SHP77 treated with DMSO at 0.1 percent for 48 hours (cell line): Measurements from ENCODE around the gene FNDC3A.

Experiments used
- DNase-seq: peaks from one replicate; lab custom pipeline; 2025; lab: John Stamatoyannopoulos, UW

Gene FNDC3A

GRCh38 chr13:49220036-49220855 is 244.5 kb downstream of the FNDC3A start, which contains the start of gene MLNR:
MLNR (plus strand) TSS chr13:49220338; CDS start chr13:49220338, 0 bp downstream.
- no peak for DNase-seq

GRCh38 chr13:49220856-49221589 is 245.3 kb downstream of the FNDC3A start:
- DNase-seq = no peak

- DNase-seq = no peak
Observed at GRCh38 chr13:49221590-49221965, 245.9 kb downstream of the FNDC3A start.

- no peak for DNase-seq
Observed at GRCh38 chr13:49225223-49226042, 249.7 kb downstream of the FNDC3A start.

- DNase-seq = no peak
Observed at GRCh38 chr13:49226613-49227012, 250.9 kb downstream of the FNDC3A start.

GRCh38 chr13:49234741-49235140 is 259.0 kb downstream of the FNDC3A start:
- no peak for DNase-seq

- no peak for DNase-seq
Observed at GRCh38 chr13:49235856-49236431, 260.2 kb downstream of the FNDC3A start.

GRCh38 chr13:49238621-49239020 is 262.9 kb downstream of the FNDC3A start:
- no peak for DNase-seq

GRCh38 chr13:49240017-49240416 is 264.3 kb downstream of the FNDC3A start:
- DNase-seq = no peak

GRCh38 chr13:49241296-49241695 is 265.6 kb downstream of the FNDC3A start:
- no peak for DNase-seq

- no peak for DNase-seq
Observed at GRCh38 chr13:49245101-49245500, 269.4 kb downstream of the FNDC3A start.

GRCh38 chr13:49246850-49247642 is 271.3 kb downstream of the FNDC3A start:
- DNase-seq = no peak

GRCh38 chr13:49247643-49248621 is 272.2 kb downstream of the FNDC3A start, which contains the start of gene CDADC1:
CDADC1 (plus strand) TSS chr13:49247925; CDS start chr13:49248038, 113 bp downstream.
- DNase-seq = peak; percentile 69

GRCh38 chr13:49248622-49249002 is 272.9 kb downstream of the FNDC3A start:
- DNase-seq = no peak

- no peak for DNase-seq
Observed at GRCh38 chr13:49251326-49251725, 275.6 kb downstream of the FNDC3A start.

GRCh38 chr13:49253310-49253709 is 277.6 kb downstream of the FNDC3A start:
- no peak for DNase-seq

GRCh38 chr13:49254007-49254406 is 278.3 kb downstream of the FNDC3A start:
- DNase-seq = no peak

- DNase-seq = no peak
Observed at GRCh38 chr13:49256841-49257240, 281.1 kb downstream of the FNDC3A start.

GRCh38 chr13:49258089-49258796 is 282.5 kb downstream of the FNDC3A start:
- DNase-seq = no peak
